Transverse colon (tissue), 4 donors: ENCODE measurements around the gene HPS1. TPM values are rescaled to one million over a fixed set of nuclear protein-coding genes. Genes with fewer than 3 reads are reported as not detected.
"Not testable (repeated sequence)": the region's sequence is repeated elsewhere in the genome, so short reads cannot be mapped to it uniquely, and the experiment has no call there.

Experiments
- DNase-seq: peaks from one replicate; pipeline ENCODE4 v3.0.0-alpha.2; 2019
- H3K27ac ChIP-seq, 4 donors: fragments of 200-600 bp; sonication (generic); 2 replicates each; pipeline ENCODE4 v1.5.1; 2016 to 2018; ENCODE audit warnings: inconsistent platforms in 4 of 4
- H3K27me3 ChIP-seq: fragments of 200-600 bp; sonication (generic); 2 replicates; pipeline ENCODE4 v1.5.1; 2017; ENCODE audit warnings: inconsistent platforms
- H3K36me3 ChIP-seq, 4 donors: fragments of 200-600 bp; sonication (generic); 2 replicates each; pipeline ENCODE4 v1.5.1; 2017 to 2019; ENCODE audit warnings: inconsistent platforms in 4 of 4
- H3K4me1 ChIP-seq, 4 donors: fragments of 200-600 bp; sonication (generic); 2 replicates each; pipeline ENCODE4 v1.5.1; 2017 to 2020; ENCODE audit warnings: inconsistent platforms in 4 of 4
- H3K4me3 ChIP-seq, 4 donors: fragments of 200-600 bp; sonication (generic); 1 replicate in 1 of 4; 2 replicates in 3 of 4; pipeline versions ENCODE4 v1.5.1 to v1.6.1; 2017 to 2019; ENCODE audit warnings: inconsistent platforms in 4 of 4
- H3K9me3 ChIP-seq, 2 donors: fragments of 200-600 bp; sonication (generic); 2 replicates each; pipeline ENCODE4 v1.5.1; 2017 to 2019; ENCODE audit warnings: inconsistent platforms in 2 of 2
- CTCF ChIP-seq, 5 experiments: fragments of 200-600 bp in 3 of 5; fragments of 450-650 bp in 2 of 5; sonication (generic) in 3 of 5; IDR thresholded peaks; 1 replicate in 2 of 5; 2 replicates in 3 of 5; pipeline ENCODE4 v1.5.1; 2016 to 2017; ENCODE audit warnings: antibody characterized with exemption in 5 of 5, inconsistent platforms in 3 of 5, mild to moderate bottlenecking in 2 of 5, moderate library complexity in 1 of 5
- EP300 ChIP-seq: sonication (generic); formaldehyde crosslinking; IDR thresholded peaks from one replicate; pipeline ENCODE4 v1.6.1; 2017; ENCODE audit warnings: antibody characterized with exemption, low read depth
- POLR2A ChIP-seq: fragments of 450-650 bp; IDR thresholded peaks from one replicate; pipeline ENCODE4 v1.6.1; 2016; ENCODE audit warnings: antibody characterized with exemption, mild to moderate bottlenecking, moderate library complexity
- POLR2AphosphoS5 ChIP-seq, 3 donors: sonication (generic); formaldehyde crosslinking; IDR thresholded peaks; one replicate each; pipeline ENCODE4 v1.6.1; 2016; ENCODE audit warnings: antibody characterized with exemption in 3 of 3
- WGBS, 2 donors: methylation state at CpG; one replicate each; pipeline ENCODE4 v1.1.5; 2018; ENCODE audit warnings: low coverage in 1 of 2; 5-methylcytosine and 5-hydroxymethylcytosine counted together
- in situ Hi-C, 4 donors: fragments of 200-750 bp; cut with MboI; loops; one replicate each; pipeline versions ENCODE4 v1.15.0 to v1.15.1; 2017; ENCODE audit warnings: low sequenced_read_pairs in 3 of 4, low pct_ligation_motif_present in 1 of 4, low pct_unique_long_range_greater_than_20kb in 1 of 4
- intact Hi-C: fragments of 100-400 bp; cut with DNase I; formaldehyde crosslinking; loops from one replicate; pipeline ENCODE4 v1.15.1; 2023; ENCODE audit warnings: low total_unique reads
- total RNA-seq, 4 donors: library from RNA; depleted of rRNA; stranded (reverse); fragments of >200 nt; gene quantifications; one replicate each; pipeline ENCODE4 v1.1.0, GENCODE V29; 2016

The HPS1 gene
- total RNA-seq, 4 donors from 2014 or later, result 62.9 to 160 (median 95.1) TPM

- no peak for TF ChIP-seq POLR2AphosphoS5 (IDR thresholded peaks at IDR 0.05)
- no peak for TF ChIP-seq POLR2A
- TF ChIP-seq CTCF (IDR thresholded peaks at IDR 0.05), result no peak
- TF ChIP-seq EP300, result no peak
- no peak for DNase-seq
- 84% methylated on average over 9 of the region's 9 CpGs; no CpG with 5 or more reads in 1 of the 2 donors for WGBS, 2 donors
- H3K27ac ChIP-seq, result no peak overlapping the region
- H3K9me3 ChIP-seq, result no peaks in the 10 kb centered on the region
- no peaks in the 10 kb centered on the region for H3K27me3 ChIP-seq
- no peak overlapping the region for H3K4me3 ChIP-seq
- no peaks in the 10 kb centered on the region for H3K36me3 ChIP-seq
- no peaks in the 10 kb centered on the region for H3K4me1 ChIP-seq
- intact Hi-C loops, result no loop called here
- in situ Hi-C loops, result no loop called here
Measured at GRCh38 chr10:98384531-98385133, 62.1 kb downstream of the HPS1 start.

GRCh38 chr10:98383869-98384268, 62.9 kb downstream of the HPS1 start:
- intact Hi-C loops, result no loop called here
- Histone ChIP-seq H3K27ac (no peak overlapping the region), H3K9me3 (no peaks in the 10 kb centered on the region), H3K4me1 (no peaks in the 10 kb centered on the region), H3K27me3 (no peaks in the 10 kb centered on the region), H3K36me3 (no peaks in the 10 kb centered on the region), H3K4me3 (no peak overlapping the region)
- in situ Hi-C loops, result no loop called here
- WGBS, 2 donors, result 90 to 100% methylated on average over 2 to 6 of the region's 6 CpGs
- TF ChIP-seq POLR2A (no peak), EP300 (no peak), CTCF (IDR thresholded peaks at IDR 0.05) (no peak), POLR2AphosphoS5 (IDR thresholded peaks at IDR 0.05) (no peak)
- no peak for DNase-seq

- H3K4me3 ChIP-seq, in situ Hi-C loops, H3K9me3 ChIP-seq, H3K27me3 ChIP-seq, H3K27ac ChIP-seq, DNase-seq, H3K36me3 ChIP-seq, H3K4me1 ChIP-seq, intact Hi-C loops: not testable (repeated sequence)
- 93% methylated on average over 3 to 7 of the region's 7 CpGs for WGBS, 2 donors
Measured at GRCh38 chr10:98383134-98383667, 63.5 kb downstream of the HPS1 start.

- no peaks in the 10 kb centered on the region for H3K27me3 ChIP-seq
- H3K4me3 ChIP-seq, result no peak overlapping the region
- TF ChIP-seq EP300, result no peak
- TF ChIP-seq CTCF (IDR thresholded peaks at IDR 0.05), result no peak
- no peak for TF ChIP-seq POLR2AphosphoS5 (IDR thresholded peaks at IDR 0.05)
- TF ChIP-seq POLR2A, result no peak
- 80 to 92% methylated on average over 1 to 5 of the region's 5 CpGs for WGBS, 2 donors
- in situ Hi-C loops, result no loop called here
- H3K27ac ChIP-seq, result no peak overlapping the region
- intact Hi-C loops, result no loop called here
- H3K36me3 ChIP-seq, result no peaks in the 10 kb centered on the region
- no peaks in the 10 kb centered on the region for H3K4me1 ChIP-seq
- no peaks in the 10 kb centered on the region for H3K9me3 ChIP-seq
- no peak for DNase-seq
Measured at GRCh38 chr10:98382691-98383101, 64.0 kb downstream of the HPS1 start.
